Measurements from ENCODE around the gene IL1RAPL1.

Gene IL1RAPL1

DNA sequence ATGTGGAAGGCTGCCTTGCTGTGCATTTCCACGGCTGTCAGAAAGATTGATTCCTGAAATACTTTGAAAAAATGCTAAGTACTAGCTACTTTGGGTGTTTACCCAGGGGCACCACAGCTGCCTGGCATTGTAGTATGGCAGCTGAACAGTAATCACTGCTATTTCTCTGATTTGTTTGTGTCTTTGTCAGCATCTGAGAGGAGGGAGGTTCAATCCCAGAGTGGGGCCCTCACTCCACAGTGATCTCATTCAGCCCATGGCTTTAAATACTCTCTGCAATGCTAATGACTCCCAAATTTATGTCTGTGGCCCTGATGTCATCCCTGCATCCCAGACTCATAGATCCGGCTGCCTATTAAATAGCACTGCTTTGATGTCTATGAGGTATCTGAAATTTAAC lies 1052.9 kb downstream of the IL1RAPL1 start:
- no peak for DNase-seq (ENCODE audit: low read depth)
- TF ChIP-seq CTCF (IDR thresholded peaks at IDR 0.05; ENCODE audit: low read depth, low read length, missing control alignments) = no peak
- H3K4me3 ChIP-seq (ENCODE audit: low read depth, low read length) = no peak overlapping the region
- in situ Hi-C loops (cut with HindIII; ENCODE audit: low sequenced_read_pairs) = no loop called here

DNA sequence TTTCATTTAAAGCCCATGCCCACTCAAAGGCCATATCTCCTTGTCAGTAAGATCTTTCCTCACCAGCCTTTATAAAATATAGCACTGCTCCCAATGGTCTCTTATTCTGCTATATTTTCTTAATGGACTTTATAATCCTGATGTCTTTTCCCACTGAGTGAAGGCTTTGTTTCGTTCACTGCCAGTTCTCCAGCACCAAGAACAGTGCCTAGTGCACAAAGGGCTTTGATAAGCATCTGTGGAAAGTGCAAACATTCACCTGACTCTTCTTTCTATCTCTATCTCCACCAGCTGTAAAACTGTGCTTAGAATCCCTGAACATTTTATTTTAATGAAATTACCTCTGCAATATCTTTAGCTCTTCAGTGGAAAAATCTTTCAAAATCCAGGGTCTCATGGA lies 1054.2 kb downstream of the IL1RAPL1 start:
- in situ Hi-C loops (cut with HindIII; ENCODE audit: low sequenced_read_pairs) = no loop called here
- DNase-seq (ENCODE audit: low read depth) = no peak
- H3K4me3 ChIP-seq (ENCODE audit: low read depth, low read length) = no peak overlapping the region
- TF ChIP-seq CTCF (IDR thresholded peaks at IDR 0.05; ENCODE audit: low read depth, low read length, missing control alignments) = no peak

- no peak for TF ChIP-seq CTCF (IDR thresholded peaks at IDR 0.05; ENCODE audit: low read depth, low read length, missing control alignments)
- no peak overlapping the region for H3K4me3 ChIP-seq (ENCODE audit: low read depth, low read length)
- DNase-seq (ENCODE audit: low read depth) = no peak
- in situ Hi-C loops (cut with HindIII; ENCODE audit: low sequenced_read_pairs) = no loop called here
Observed at GRCh38 chrX:29643181-29643580, 1055.9 kb downstream of the IL1RAPL1 start.

DNA sequence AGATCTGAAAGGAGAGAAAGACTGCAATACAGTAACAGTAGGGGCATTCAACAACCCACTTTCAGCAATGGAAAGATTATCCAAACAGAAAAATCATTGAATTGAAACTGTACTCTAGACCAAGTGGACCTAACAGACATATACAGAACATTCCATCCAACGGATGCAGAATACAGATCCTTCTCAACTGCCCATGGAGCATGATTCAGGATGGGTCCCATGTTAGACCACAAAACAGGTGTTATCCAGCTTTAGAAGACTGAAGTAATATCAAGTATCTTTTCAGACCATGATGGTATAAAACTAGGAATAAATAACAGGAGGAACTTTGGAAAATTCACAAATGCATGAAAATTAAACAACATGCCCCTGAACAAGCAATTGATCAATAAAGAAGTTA lies 1060.9 kb downstream of the IL1RAPL1 start:
- DNase-seq (ENCODE audit: low read depth) = no peak
- no peak overlapping the region for H3K4me3 ChIP-seq (ENCODE audit: low read depth, low read length)
- TF ChIP-seq CTCF (IDR thresholded peaks at IDR 0.05; ENCODE audit: low read depth, low read length, missing control alignments) = no peak
- in situ Hi-C loops (cut with HindIII; ENCODE audit: low sequenced_read_pairs) = no loop called here

- peak; percentile 52 for DNase-seq (ENCODE audit: low read depth)
- in situ Hi-C loops (cut with HindIII; ENCODE audit: low sequenced_read_pairs) = no loop called here
- no peak overlapping the region for H3K4me3 ChIP-seq (ENCODE audit: low read depth, low read length)
- TF ChIP-seq CTCF (IDR thresholded peaks at IDR 0.05; ENCODE audit: low read depth, low read length, missing control alignments) = no peak
Observed at GRCh38 chrX:29652484-29652883, 1065.2 kb downstream of the IL1RAPL1 start.

- no peak for DNase-seq (ENCODE audit: low read depth)
- in situ Hi-C loops (cut with HindIII; ENCODE audit: low sequenced_read_pairs) = no loop called here
- TF ChIP-seq CTCF (IDR thresholded peaks at IDR 0.05; ENCODE audit: low read depth, low read length, missing control alignments) = no peak
- no peak overlapping the region for H3K4me3 ChIP-seq (ENCODE audit: low read depth, low read length)
Observed at GRCh38 chrX:29653721-29654120, 1066.5 kb downstream of the IL1RAPL1 start.

- TF ChIP-seq CTCF (IDR thresholded peaks at IDR 0.05; ENCODE audit: low read depth, low read length, missing control alignments) = no peak
- DNase-seq (ENCODE audit: low read depth) = no peak
- in situ Hi-C loops (cut with HindIII; ENCODE audit: low sequenced_read_pairs) = no loop called here
- H3K4me3 ChIP-seq (ENCODE audit: low read depth, low read length) = no peak overlapping the region
Observed at GRCh38 chrX:29659911-29660310, 1072.7 kb downstream of the IL1RAPL1 start.
